ENCODE data around the gene TSPAN9. TPM values are rescaled to one million over a fixed set of nuclear protein-coding genes. Genes with fewer than 3 reads are reported as not detected.

The TSPAN9 gene
- total RNA-seq, 2 donors from 2014 or later: 14.0 to 18.5 TPM

GRCh38 chr12:3049611-3050249 is 27.4 kb upstream of the TSPAN9 start:
- no peak for TF ChIP-seq POLR2A (IDR thresholded peaks at IDR 0.05)
- no peak for TF ChIP-seq CTCF (IDR thresholded peaks at IDR 0.05)
- ATAC-seq: peak; percentile 35
- Histone ChIP-seq H3K27ac (no peak overlapping the region), H3K4me1 (peaks cover 4% of the 10 kb centered on the region), H3K4me3 (no peak overlapping the region), H3K27me3 (no peaks in the 10 kb centered on the region), H3K9me3 (no peaks in the 10 kb centered on the region), H3K36me3 (replicated peaks in 1 of 2; ENCODE audit: insufficient read depth in 1 of 2, low read depth in 2 of 2) (no peaks in the 10 kb centered on the region)
- WGBS, 2 donors: 51 to 62% methylated on average over 11 of the region's 11 CpGs
- intact Hi-C loops (cut with DNase I): no loop called here
- DNase-seq: peak in 2 of 4 donors; percentile 23 to 39

DNA sequence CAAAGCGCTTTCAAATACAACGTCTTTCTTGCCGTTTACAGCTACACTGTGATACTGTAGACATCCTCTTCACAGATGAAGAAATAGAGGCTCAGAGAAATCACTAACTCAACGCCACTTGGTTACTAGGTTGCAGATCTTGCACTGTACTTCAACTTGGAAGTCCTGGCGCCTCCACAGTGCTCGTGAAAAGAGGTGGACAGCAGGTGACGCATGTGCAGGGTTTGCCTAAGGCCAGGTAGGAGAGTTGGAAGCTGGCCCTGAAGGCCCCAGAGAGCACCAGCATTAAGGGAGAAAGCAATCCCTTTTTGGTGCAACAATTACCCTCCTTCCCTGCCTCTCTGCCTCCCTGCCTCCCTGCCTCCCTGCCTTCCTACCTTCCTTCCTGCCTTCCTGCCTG is 22.8 kb upstream of the TSPAN9 start:
- WGBS, 2 donors: 80 to 88% methylated on average over 7 of the region's 7 CpGs
- Histone ChIP-seq H3K9me3 (no peaks in the 10 kb centered on the region), H3K27me3 (no peaks in the 10 kb centered on the region), H3K36me3 (replicated peaks in 1 of 2; ENCODE audit: insufficient read depth in 1 of 2, low read depth in 2 of 2) (no peaks in the 10 kb centered on the region), H3K4me3 (no peak overlapping the region), H3K4me1 (peaks cover under 1% of the 10 kb centered on the region), H3K27ac (no peak overlapping the region)
- intact Hi-C loops (cut with DNase I): no loop called here
- DNase-seq (no peak), ATAC-seq (no peak)
- TF ChIP-seq POLR2A (IDR thresholded peaks at IDR 0.05): no peak
- no peak for TF ChIP-seq CTCF (IDR thresholded peaks at IDR 0.05)

DNA sequence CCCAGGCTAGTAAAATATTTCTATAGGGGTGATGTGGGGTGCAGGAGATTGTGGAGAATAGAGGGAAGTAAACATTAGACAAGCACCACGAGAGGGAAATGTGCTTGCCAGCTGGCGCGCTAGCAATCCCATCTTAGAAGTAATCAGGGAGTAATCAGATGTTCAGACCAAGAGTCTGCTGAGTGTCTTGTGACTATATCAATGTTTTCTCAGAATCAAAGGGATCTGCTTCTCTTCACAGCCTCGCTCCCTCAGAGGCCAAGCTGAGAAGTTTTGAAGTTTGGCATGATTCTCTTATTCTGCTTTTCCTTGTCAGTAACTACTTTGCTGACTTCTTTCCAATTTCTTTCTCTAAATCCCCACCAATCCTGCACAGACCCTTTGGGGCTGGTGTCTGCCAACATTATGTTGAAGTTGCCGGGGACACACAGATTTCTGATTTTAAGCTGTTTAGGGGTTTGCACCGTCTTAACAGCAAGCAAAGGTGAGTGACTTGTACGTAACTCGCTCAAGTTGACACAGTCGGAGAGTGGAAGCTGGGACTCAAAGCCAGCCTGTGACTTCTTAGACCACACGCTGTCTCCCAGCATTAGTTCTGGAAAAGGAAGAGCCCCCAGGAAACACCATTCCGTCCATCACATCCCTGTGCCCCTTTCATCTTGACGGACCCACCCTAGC is 22.0 kb upstream of the TSPAN9 start:
- Histone ChIP-seq H3K27me3 (no peaks in the 10 kb centered on the region), H3K4me3 (no peak overlapping the region), H3K27ac (no peak overlapping the region), H3K36me3 (replicated peaks in 1 of 2; ENCODE audit: insufficient read depth in 1 of 2, low read depth in 2 of 2) (no peaks in the 10 kb centered on the region), H3K4me1 (no peaks in the 10 kb centered on the region), H3K9me3 (no peaks in the 10 kb centered on the region)
- ATAC-seq: no peak
- intact Hi-C loops (cut with DNase I): no loop called here
- 71 to 72% methylated on average over 11 to 12 of the region's 12 CpGs for WGBS, 2 donors
- no peak for TF ChIP-seq POLR2A (IDR thresholded peaks at IDR 0.05)
- TF ChIP-seq CTCF (IDR thresholded peaks at IDR 0.05): no peak
- no peak for DNase-seq

DNA sequence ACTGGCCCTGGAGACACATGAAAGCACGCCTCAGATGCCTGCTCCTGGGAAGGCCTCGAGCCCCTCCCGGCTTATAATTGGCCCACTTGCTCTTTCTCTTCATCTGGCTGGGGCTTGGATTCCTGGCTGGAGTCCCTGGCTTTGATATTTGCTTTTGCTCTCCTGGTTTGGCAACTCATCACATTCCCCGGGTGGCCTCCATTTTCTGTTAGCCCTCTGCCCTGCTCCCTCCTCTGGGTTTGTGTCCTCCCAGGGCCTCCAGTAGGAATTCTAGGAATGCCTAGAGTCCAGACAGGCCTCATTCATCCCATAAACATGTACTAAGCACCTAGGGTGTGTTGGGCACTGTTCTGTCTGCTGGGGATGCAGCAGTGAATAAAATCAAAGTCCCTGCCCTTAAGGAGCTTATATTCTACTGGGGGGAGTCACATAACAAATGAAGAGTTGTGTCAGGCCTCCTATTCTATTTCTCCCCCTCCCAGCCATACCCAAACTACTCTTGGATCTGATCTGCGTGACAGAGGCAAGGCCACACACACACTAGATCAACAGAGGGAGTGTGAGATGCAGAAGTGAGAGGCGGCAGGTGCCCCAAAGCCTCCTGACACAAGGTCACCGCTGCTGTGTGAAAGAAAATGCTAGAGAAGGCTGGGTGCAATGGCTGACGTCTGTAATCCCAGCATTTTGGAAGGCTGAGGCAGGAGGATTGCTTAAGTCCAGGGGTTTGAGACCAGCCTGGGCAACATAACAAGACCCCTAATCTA is 21.3 kb upstream of the TSPAN9 start:
- Histone ChIP-seq H3K9me3 (no peaks in the 10 kb centered on the region), H3K36me3 (replicated peaks in 1 of 2; ENCODE audit: insufficient read depth in 1 of 2, low read depth in 2 of 2) (no peaks in the 10 kb centered on the region), H3K27ac (no peak overlapping the region), H3K4me1 (no peaks in the 10 kb centered on the region), H3K4me3 (no peak overlapping the region), H3K27me3 (no peaks in the 10 kb centered on the region)
- intact Hi-C loops (cut with DNase I): no loop called here
- DNase-seq: no peak
- WGBS, 2 donors: 55 to 66% methylated on average over 8 of the region's 8 CpGs
- no peak for ATAC-seq
- TF ChIP-seq CTCF (IDR thresholded peaks at IDR 0.05): no peak
- TF ChIP-seq POLR2A (IDR thresholded peaks at IDR 0.05): no peak

All from body of pancreas (tissue), 4 donors.